ENCODE data around the gene LRMDA.

GRCh38 chr10:76197293-76197692, 765.9 kb downstream of the LRMDA start:
- TF ChIP-seq, protein P1, sequence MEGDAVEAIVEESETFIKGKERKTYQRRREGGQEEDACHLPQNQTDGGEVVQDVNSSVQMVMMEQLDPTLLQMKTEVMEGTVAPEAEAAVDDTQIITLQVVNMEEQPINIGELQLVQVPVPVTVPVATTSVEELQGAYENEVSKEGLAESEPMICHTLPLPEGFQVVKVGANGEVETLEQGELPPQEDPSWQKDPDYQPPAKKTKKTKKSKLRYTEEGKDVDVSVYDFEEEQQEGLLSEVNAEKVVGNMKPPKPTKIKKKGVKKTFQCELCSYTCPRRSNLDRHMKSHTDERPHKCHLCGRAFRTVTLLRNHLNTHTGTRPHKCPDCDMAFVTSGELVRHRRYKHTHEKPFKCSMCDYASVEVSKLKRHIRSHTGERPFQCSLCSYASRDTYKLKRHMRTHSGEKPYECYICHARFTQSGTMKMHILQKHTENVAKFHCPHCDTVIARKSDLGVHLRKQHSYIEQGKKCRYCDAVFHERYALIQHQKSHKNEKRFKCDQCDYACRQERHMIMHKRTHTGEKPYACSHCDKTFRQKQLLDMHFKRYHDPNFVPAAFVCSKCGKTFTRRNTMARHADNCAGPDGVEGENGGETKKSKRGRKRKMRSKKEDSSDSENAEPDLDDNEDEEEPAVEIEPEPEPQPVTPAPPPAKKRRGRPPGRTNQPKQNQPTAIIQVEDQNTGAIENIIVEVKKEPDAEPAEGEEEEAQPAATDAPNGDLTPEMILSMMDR (IDR thresholded peaks at IDR 0.05), result no peak
- no peak for TF ChIP-seq POLR2A (IDR thresholded peaks at IDR 0.05)
